ENCODE results near the gene CDK19.
"Not testable (repeated sequence)": the region's sequence is repeated elsewhere in the genome, so short reads cannot be mapped to it uniquely, and the experiment has no call there.

The CDK19 gene

DNA sequence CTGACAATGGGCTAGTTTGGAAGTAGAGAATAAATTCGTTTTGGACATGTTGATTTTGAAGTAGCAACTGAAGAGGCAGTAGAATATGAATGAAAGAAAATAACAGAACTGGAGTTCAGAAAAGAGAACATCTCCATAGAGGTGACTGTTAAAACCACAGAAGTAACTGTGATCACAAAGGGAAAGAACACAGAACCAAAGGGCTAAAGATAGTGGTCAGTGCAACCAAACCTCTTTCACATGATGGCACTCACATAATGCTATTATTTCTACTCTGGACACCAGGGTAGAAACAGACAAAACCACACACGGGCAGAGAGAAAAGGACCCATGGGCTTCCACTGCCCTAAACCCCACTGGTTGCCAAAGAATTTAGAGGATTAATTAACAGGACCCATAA, 58.5 kb downstream of the CDK19 start:
- DNase-seq (ENCODE audit: low read depth in 3 of 3): no peak

DNA sequence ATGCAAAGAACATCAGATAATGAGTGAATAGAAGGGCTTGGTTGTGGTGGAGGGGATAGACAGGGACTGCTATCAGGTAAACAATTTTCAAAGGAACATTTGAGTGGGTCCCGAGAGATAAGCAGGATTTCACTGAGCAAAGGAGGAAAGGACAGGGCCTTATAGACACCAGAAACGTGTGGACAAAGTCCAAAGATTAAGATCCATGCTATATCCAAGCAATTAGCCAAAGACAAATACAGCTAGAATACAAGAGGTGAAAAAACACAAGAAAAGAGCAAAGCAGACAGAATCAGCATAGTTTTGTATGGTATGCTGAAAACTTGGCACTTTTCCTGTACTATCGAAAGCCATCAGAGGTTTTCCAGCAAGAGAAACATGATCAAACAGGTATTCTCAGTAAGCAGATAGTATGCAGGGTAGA, 59.8 kb downstream of the CDK19 start:
- DNase-seq (ENCODE audit: low read depth in 3 of 3): no peak

DNA sequence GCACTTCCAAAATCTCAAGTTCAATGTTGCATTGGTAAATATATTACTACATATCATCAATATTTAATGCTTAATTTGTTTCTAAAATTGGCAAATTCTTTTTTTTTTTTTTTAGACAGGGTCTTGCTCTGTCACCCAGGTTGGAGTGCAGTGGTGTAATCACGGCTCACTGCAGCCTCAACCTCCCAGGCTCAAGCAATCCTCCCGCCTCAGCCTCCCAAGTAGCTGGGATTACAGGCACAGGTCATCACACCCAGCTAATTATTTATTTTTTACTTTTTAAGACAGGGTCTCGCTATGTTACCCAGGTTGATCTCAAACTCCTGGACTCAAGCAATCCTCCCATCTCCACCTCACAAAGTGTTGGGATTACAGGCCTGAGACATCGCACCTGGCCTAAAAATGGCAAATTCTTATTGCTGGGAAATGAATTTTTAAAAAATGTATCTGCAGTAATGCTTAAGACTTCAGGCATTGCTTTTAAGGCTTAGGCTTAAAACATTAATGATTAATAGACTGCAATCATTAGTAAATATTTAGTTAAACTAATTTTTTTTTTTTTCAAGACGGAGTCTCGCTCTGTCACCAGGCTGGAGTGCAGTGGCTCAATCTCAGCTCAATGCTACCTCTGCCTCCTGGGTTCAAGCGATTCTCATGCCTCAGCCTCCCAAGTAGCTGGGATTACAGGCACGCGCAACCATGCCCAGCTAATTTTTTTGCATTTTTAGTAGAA, 61.2 kb downstream of the CDK19 start:
- DNase-seq (ENCODE audit: low read depth in 3 of 3): not testable (repeated sequence)

DNA sequence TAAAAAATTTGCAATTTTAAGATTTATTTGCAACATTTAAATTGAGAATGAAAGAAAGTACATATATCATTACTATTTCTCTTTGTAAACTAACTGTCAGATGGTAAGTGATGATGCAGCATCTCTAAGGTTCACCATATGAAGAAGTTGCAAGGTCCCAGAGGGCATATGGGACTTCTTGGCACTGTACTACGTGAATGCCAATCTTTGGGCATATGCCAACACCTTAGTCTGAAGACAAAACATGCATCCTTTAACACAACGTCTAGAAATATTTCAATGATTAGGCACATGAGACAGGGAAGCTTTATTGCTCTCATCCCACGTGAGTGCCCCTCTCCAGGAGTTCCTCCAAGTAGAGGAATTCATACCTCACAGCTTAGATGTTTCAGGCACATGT, 66.8 kb downstream of the CDK19 start:
- no peak for DNase-seq (ENCODE audit: low read depth in 3 of 3)

DNA sequence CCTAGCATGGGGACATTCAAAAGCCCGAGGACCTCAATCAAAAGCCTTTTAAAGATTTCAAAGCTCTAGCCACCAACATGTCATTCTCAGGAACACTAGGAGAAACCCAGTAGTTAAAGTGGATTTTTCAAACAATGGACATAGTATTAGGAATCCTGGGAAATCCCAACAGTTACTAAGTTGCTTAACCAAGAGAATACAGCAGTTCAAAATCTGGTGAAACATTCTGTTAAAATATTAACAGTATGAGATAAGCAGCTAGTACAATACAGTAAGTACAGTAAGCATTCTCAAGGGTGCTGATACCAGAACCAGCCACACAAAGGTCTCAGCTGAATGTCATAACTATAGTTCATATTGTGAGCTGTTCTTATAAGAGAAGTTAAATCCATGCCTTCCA, 68.6 kb downstream of the CDK19 start:
- DNase-seq (ENCODE audit: low read depth in 3 of 3): no peak

DNA sequence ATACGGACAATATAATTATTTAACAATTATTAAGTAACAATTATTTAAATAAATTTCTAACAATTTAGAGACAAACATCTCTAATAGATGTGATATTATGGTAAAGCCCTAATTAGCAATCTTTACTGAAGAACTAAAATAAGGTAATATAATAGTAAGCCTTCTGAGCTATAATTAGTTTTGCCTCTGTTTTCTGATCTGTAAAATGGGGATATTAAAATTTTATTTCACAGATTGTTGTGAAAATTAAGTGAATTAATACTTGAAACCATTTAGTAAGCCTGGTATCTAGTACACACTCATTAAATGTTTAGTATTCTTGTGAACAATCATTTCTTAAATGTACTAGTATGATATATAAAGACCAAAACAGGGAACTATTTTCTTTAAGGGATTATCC, 70.3 kb downstream of the CDK19 start:
- no peak for DNase-seq (ENCODE audit: low read depth in 3 of 3)

DNA sequence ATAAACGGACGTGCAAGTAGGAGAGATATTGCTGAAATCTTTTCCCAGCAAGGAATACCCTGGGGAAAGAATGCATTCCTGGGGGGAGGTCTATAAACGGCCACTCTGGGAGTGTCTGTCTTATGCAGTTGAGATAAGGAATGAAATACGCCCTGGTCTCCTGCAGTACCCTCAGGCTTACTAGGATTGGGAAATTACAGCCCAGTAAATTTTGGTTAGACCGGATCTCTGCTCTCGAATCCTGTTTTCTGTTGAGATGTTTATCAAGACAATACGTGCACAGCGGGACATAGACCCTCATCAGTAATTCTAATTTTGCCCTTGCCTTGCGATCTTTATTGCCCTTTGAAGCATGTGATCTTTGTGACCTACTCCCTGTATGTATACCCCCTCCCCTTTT, 72.7 kb downstream of the CDK19 start:
- DNase-seq (ENCODE audit: low read depth in 3 of 3): not testable (repeated sequence)

DNA sequence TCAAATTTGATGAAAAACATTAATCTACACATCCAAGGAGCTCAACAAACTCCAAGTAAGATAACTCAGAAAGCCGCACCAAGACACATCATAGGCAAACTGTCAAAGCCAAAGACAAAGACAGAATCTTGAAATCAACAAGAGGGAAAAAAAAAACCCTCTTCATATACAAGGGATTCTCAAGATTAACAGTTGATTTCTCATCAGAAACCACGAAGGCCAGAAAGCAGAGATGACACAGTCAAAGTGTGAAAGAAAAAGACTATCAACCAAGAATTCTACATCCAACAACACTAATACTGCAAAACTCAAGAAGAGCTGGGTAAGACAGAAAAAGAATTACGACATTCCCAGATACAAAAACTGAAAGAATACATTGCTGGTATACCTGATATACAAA, 73.8 kb downstream of the CDK19 start:
- no peak for DNase-seq (ENCODE audit: low read depth in 3 of 3)

DNA sequence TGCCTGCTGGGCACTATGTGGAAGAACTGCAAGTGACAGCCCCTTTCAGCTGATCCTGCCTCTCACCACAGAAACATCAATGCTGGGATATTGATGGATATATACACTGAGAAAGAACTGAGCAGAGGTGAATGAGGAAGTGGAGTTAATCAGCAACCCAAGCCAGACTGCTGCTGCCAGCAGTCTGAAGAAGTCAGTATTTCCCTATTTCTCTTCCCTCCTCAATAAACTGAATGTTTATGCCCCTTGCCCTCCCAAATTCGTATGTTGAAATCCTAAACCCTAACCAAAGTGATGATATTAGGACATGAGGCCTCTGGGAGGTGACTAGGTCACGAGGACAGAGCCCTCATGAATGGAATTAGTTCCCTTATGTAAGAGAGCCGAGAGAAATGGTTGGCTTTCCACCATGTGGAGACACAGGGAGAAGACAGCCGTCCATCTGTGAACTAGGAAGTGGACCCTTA, 76.3 kb downstream of the CDK19 start:
- no peak for DNase-seq (ENCODE audit: low read depth in 3 of 3)

DNA sequence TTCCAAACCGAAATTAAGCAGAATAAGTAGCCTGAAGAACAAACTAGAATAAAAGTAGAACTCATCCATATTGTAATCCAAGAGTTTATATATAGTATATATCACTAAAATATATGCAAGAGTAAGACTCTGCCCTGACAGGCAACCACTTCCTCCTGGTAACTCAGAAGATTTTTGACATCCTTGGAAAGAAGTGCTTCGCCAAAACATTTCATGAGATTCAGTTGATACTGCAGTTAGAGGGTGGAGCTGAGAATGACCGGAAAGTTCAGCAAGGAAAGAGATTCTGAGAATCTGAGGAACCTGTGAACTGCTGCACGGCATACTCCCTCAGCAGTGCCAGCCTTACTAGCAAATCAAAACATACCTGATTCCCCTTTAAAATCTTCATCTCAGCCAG, 79.6 kb downstream of the CDK19 start:
- DNase-seq (ENCODE audit: low read depth in 3 of 3): no peak

DNA sequence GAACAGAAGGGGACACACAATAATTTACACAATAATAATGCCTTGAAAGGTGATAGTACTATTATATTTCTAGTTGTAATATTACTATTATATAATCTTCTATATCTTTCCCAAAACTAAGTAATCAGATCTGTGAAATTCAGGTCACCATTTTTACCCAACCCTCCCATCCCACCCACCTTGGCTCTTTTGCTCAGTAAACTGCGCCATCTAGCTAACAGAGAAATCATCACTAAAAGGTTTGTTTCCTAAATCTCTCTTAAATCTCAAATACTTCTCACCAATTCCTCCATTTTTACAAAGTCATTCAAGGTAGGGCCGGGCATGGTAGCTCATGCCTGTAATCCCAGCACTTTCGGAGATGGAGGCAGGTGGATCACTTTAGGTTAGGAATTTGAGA, 83.4 kb downstream of the CDK19 start:
- no peak for DNase-seq (ENCODE audit: low read depth in 3 of 3)

DNA sequence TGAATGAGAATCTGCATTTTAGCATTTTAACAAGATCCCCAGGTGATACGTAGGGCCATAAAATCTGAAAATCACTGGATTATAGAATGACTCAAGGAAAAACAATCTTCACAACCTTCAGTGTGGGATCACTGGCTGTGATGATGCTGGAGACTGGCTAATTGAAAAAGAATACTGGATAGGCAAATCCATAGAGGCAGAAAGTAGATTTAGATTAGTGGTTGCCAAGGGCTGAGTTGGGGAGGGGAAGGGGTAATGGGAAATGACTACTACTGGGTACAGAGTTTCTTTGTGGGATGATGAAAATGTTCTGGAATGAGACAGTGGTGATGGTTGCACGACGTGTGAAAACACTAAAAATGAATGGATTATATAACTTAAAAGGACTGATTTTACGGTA, 84.1 kb downstream of the CDK19 start:
- no peak for DNase-seq (ENCODE audit: low read depth in 3 of 3)

DNA sequence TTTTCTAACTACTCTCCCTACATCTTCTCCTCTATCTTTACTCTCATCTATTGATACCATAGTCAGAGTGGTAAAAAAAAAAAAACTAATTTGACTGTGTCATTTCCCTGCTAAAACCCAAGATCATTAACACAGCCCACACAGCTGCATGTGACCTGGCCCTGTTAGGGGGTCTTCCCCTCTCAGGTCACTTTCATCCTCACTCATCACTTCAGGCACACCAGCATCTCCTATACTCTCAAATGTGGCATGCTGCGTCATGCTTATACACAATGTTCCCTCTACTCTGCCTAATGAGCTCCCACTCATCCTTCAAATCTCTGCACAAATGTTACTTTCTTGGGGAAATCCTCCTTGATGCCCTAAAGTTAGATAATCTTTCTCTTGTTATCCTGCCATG, 86.8 kb downstream of the CDK19 start:
- DNase-seq (ENCODE audit: low read depth in 3 of 3): no peak

DNA sequence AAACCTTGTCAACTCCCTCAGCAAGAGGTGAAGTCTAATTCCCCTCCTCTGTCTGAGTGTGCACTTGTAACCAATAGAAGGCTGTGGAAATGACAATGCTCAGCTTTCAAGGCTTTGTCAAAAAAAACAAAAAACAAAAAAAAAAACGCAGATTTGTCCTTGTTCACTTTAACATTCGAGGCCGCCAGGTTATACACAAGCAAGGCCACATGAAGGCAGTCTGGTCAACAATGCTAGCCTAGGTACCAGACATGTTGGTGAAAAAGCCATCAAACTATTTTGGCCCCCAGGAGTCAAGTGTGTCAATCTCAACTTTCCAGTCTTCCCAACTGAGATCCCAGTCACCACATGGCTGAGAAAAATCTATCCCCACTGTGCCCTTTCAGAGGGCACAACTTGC, 92.3 kb downstream of the CDK19 start:
- DNase-seq (ENCODE audit: low read depth in 3 of 3): no peak

DNA sequence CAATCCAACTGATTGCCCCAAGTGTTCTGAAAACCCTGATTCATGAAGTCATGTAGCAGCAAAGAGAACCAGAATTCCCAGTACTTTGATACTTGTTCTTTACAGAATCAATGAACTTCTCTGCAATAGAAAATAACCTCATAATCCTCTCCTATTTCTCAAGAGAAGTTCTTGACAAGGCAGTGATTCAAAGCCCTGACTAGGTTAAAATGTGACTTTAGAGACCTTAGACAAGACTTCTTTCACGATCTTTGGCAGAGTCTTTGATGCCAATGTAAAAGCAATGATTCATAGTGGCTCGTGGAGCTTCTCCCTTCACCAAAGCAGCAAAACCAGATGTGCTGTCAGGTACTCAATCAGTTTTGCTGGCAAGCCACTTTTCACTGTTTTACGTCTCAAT, 95.2 kb downstream of the CDK19 start:
- DNase-seq (ENCODE audit: low read depth in 3 of 3): no peak

DNA sequence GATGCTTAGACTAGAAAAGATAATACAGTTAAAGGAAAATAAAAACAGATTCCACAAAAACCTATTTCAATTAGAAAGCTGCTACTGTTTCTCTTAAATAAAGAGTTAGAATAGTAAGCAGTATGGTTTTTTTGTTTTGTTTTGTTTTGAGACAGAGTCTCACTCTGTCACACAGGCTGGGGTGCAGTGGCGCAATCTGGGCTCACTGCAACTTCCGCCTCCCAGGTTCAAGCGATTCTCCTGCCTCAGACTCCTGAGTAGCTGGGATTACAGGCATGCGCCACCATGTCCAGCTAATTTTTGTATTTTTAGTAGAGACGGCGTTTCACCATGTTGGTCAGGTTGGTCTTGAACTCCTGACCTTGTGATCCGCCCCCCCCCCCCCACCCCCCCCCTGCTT, 95.7 kb downstream of the CDK19 start:
- not testable (repeated sequence) for DNase-seq (ENCODE audit: low read depth in 3 of 3)

DNA sequence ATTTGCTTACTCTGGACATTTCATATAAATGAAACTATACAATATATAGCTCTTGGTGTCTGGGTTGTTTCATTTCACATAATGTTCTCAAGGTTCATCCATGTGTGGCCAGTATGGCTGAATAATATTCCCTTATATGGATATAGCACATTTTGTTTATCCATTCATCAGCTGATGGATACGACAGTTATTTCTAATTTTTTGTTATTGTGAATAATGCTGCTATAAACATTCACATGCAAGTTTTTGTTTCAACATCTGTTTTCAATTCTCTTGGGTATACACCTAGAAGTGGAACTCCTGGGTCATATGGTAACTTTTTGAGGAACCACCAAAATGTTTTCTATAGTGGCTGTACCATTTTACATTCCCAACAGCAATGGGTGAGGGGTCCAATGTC, 101.1 kb downstream of the CDK19 start:
- DNase-seq (ENCODE audit: low read depth in 3 of 3): no peak

DNA sequence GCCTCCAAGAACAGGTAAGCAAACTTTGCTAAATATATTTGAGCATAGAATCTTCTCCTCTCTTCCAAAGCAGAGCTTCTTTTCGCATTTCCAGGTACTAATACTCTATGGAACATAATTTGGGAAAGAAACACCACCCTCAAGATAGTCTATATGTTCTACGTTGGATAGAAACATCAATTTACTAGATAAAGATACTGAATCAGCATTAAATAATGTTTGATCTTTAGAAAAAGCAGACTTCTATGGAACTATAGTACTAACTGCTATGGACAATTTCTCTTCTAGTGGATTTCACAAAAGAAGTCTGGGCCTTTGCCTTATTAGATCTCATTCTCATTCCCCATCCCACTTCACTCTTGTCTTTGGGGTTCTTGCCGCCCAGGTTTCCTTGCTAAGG, 103.0 kb downstream of the CDK19 start:
- no peak for DNase-seq (ENCODE audit: low read depth in 3 of 3)

DNA sequence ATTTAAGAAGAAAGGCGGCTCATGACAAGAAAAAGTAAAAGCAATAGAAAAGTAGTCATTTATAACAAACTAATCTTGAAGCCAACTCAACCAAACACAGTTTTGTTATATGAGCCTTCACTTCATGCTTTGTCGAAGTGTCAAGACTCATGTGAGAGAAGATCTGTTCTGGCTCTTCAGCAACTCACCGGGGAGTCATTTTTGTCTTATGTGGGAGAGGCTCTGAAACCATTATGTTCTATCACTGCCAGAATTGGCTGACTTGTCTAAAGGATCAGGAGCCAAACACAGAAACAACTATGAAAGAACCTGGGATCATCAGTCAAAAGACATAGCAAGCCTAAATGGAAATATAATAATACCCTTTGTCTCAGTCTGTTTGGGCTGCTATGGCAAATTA, 105.2 kb downstream of the CDK19 start:
- no peak for DNase-seq (ENCODE audit: low read depth in 3 of 3)

DNA sequence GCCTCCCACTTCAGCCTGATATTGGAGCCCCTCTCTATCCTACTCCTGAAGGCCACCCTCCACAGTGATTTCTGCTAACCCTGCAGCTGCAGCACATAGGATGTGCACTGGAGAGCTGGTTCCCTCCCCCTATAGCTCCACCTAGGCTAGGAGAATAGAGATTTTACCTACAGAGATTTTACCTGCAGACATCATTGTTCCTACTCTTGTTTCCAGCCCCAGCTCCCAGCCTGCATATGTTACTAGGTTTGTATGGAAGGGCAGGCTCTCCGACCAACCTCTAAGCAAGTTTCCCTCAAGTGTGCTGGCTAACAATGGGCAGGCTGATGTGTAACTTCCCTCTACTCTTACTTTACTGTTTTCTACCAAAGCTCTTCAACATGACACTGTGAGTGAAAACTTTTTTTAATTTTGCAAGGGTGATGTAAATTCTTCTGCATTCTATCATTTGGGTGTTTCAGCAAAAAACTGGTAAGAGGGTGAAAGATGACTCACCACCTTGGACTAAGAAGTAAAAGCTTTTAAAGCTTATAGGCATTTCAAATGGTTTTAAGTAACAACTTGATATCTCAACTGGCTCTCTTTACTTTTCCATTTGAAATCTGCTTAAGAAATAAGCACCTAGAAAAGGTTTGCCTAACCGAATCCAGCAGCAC, 106.8 kb downstream of the CDK19 start:
- DNase-seq (ENCODE audit: low read depth in 3 of 3): no peak

DNA sequence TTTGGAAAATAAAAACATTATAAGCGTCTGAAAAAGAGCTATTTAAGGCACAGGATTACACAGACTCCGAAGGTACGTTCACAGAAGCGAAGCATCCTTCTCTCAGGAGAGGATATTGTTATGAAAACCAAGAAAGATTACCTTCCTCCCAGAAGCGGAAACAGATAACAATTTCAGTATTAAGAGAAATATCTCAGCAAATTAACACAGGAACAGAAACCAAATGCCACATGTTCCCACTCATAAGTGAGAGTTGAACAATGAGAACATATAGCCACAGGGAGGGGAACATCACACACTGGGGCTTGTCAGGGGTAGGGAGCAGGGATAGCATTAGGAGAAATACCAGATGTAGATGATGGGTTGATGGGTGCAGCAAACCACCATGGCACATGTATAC, 109.7 kb downstream of the CDK19 start:
- no peak for DNase-seq (ENCODE audit: low read depth in 3 of 3)

DNA sequence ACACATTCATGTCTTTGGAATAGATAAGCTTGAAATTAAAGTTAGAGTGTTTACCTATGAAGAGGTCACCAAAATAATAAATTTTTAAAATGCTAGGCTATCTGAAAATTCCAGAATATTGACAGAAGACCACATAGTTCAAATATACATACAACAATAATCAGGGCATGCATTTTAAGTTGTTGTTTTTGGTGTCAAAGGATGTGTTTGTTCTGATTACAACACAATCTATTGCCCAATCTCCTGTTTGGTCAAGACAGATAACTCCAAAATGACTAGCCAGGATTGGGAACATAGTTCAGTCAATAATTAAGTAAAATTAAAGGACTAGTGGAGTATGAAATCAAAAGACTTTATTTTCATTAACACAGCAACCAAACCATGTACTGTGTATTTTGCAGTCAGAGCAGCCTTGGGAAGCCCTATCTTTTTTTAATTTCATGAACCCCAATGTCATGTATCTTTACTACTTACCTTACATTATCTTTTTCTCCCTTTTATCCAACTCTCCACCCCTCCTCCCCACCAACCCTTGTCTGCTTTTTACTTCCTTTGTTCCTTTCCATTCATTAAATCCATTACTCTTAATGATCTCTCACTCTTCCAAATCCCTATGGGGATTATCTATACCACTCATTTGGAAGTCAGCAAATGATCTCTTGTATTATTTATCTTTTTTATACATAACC, 111.2 kb downstream of the CDK19 start:
- no peak for DNase-seq (ENCODE audit: low read depth in 3 of 3)
